Upper lobe of right lung (tissue), 1 donor: Measurements from ENCODE around the gene BET1. TPM values are rescaled to one million over a fixed set of nuclear protein-coding genes. Genes with fewer than 3 reads are reported as not detected.
A peak's percentile ranks its signal among the peaks of the same experiment; 100 is the strongest.

Experiments used
- ATAC-seq: fragments of 200-7000 bp; cut with Tn5 transposase; one replicate; pipeline ENCODE4 v1.9.1; 2020; ENCODE audit warnings: mild to moderate bottlenecking, moderate library complexity
- DNase-seq: peaks from one replicate; pipeline ENCODE4 v3.0.0-alpha.2; 2020
- H3K27ac ChIP-seq: fragments of 200-600 bp; one replicate; pipeline ENCODE4 v1.8.0; 2022
- H3K27me3 ChIP-seq: fragments of 200-600 bp; one replicate; pipeline ENCODE4 v1.8.0; 2022; ENCODE audit warnings: mild to moderate bottlenecking
- H3K36me3 ChIP-seq: fragments of 200-600 bp; one replicate; pipeline ENCODE4 v1.8.0; 2022
- H3K4me1 ChIP-seq: fragments of 200-600 bp; one replicate; pipeline ENCODE4 v1.8.0; 2022
- H3K4me3 ChIP-seq: fragments of 200-600 bp; one replicate; pipeline ENCODE4 v1.8.0; 2022; ENCODE audit warnings: mild to moderate bottlenecking
- H3K9me3 ChIP-seq: fragments of 200-600 bp; one replicate; pipeline ENCODE4 v1.8.0; 2022
- intact Hi-C: fragments of 100-400 bp; cut with DNase I; formaldehyde crosslinking; loops from one replicate; pipeline ENCODE4 v1.11.0; 2022
- total RNA-seq: library from RNA; stranded (reverse); fragmentation: NEBNext Ultra II Directional; extraction: Animal tissue kit (Norgen Biotek cat#: 25700); gene quantifications from one replicate; pipeline ENCODE4 v1.2.1, GENCODE V29; 2021
- TF ChIP-seq, protein P1 (sequence below): fragments of 200-600 bp; IDR thresholded peaks from one replicate; pipeline ENCODE4 v1.8.0; 2022; ENCODE audit warnings: antibody characterized with exemption
- donor health status: DM: no; HTN: yes; CAD: no; lungs with severe emphysema.

BET1 gene
- total RNA-seq, 1 donor from 2014 or later, result 24.3 TPM

DNA sequence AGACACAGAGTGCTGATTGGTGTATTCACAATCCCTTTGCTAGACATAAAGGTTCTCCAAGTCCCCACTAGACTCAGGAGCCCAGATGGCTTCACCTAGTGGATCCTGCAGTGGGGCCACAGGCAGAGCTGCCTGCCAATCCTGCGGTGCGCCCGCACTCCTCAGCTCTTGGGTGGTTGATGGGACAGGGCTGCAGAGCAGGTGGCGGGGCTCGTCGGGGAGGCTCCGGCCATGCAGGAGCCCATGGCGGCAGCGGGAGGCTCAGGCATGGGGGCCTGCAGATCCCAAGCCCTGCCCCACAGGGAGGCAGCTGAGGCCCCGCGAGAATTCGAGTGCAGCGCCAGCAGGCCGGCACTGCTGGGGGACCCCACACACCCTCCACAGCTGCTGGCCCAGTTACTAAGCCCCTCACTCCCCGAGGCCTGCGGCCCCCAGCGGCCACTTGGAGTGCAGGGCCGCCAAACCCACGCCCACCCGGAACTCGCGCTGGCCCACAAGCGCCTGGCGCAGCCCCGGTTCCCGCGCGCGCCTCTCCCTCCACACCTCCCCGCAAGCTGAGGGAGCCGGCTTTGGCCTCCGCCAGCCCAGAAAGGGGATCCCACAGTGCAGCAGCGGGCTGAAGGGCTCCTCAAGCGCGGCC is 7.7 kb upstream of the BET1 start:
- Histone ChIP-seq H3K4me3 (no peak overlapping the region), H3K27me3 (no peaks in the 10 kb centered on the region), H3K4me1 (no peaks in the 10 kb centered on the region), H3K9me3 (no peaks in the 10 kb centered on the region), H3K36me3 (no peaks in the 10 kb centered on the region), H3K27ac (no peak overlapping the region)
- DNase-seq (peak; percentile 52), ATAC-seq (peak; percentile 19)
- intact Hi-C loops, result no loop called here
- TF ChIP-seq, protein P1, sequence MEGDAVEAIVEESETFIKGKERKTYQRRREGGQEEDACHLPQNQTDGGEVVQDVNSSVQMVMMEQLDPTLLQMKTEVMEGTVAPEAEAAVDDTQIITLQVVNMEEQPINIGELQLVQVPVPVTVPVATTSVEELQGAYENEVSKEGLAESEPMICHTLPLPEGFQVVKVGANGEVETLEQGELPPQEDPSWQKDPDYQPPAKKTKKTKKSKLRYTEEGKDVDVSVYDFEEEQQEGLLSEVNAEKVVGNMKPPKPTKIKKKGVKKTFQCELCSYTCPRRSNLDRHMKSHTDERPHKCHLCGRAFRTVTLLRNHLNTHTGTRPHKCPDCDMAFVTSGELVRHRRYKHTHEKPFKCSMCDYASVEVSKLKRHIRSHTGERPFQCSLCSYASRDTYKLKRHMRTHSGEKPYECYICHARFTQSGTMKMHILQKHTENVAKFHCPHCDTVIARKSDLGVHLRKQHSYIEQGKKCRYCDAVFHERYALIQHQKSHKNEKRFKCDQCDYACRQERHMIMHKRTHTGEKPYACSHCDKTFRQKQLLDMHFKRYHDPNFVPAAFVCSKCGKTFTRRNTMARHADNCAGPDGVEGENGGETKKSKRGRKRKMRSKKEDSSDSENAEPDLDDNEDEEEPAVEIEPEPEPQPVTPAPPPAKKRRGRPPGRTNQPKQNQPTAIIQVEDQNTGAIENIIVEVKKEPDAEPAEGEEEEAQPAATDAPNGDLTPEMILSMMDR, result no peak

DNA sequence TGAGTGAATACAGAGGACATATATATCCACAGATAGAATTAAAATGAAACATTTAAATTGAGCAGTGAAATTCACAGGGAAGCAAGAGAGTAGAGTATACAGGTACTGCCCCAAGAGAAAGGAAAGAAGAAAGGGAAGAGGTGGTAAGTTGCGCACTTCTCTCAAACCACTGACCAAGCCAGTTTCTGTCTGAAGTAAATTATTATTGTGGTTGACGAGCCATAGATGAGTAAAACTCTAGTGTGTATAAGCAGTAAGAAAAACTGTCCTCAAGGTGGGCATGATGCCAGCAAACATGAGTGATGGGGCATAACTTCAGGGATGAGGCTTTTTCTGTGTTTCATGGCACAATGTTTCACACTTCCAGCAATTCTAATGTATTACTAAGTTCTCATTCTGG is 4.4 kb upstream of the BET1 start:
- Histone ChIP-seq H3K36me3 (no peaks in the 10 kb centered on the region), H3K4me3 (no peak overlapping the region), H3K9me3 (no peaks in the 10 kb centered on the region), H3K27me3 (peaks cover 4% of the 10 kb centered on the region), H3K4me1 (peaks cover 6% of the 10 kb centered on the region), H3K27ac (no peak overlapping the region)
- ATAC-seq (no peak), DNase-seq (no peak)
- TF ChIP-seq, protein P1, result no peak
- intact Hi-C loops, result loop anchor here (10.0 kb wide), 1 partner anchor 774 kb away; the partner anchor contains the start of gene VPS50

DNA sequence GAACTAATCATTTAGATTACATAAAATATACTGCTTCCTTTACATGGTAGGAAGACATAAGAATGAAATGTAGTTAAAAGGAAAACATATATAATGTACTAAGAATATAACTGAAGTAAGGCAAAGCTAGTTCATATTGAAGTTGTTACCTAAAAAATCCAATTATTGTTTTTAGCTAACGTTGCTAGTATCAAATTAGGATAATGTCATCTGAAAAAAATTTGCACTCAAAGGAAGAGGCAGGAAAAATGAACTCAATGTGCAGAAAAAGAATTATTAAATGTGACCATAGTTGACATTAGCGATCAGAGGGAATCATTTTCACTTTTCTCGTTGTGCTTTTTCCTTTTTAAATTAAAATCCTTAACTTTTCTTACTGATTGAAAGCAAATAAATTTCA is 1.6 kb upstream of the BET1 start:
- intact Hi-C loops, result loop anchor here (10.0 kb wide), 1 partner anchor 771 kb away; the partner anchor contains the start of gene VPS50

DNA sequence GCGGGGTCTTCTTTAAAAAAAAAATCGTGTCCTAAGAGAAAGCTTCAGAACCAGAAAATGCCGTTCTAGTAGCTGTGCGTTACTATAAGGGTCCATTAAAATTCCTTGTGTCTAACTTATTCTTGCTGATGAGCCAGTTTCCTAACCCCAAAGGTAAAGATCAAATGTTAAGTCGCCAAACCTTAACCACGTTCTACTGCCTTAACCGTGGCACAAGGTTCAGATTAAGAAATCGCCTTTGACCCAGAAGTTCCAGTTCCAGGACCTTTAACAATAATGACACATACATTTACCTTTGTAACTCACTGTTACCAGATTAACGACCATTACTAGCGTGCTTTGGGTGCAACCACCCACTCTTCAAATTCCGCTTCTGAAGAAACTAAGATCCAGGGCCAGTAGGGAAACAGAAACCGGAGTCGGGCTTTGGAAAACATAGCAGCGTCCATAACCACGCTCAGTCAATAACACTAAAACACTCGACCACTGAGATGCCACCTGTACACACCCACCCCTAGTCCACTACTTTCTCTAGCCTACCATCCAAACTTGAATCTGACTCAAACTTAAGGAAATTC is 620 bp downstream of the BET1 start:
- intact Hi-C loops, result loop anchor here (10.0 kb wide), 1 partner anchor 769 kb away; the partner anchor contains the start of gene VPS50
- DNase-seq (no peak), ATAC-seq (peak; percentile 49)
- Histone ChIP-seq H3K27ac (peak overlapping the region; percentile 95), H3K4me1 (peaks cover 30% of the 10 kb centered on the region), H3K4me3 (peak overlapping the region; percentile 93), H3K9me3 (no peaks in the 10 kb centered on the region), H3K36me3 (peaks cover 1% of the 10 kb centered on the region), H3K27me3 (peaks cover 4% of the 10 kb centered on the region)
- TF ChIP-seq, protein P1, result no peak

More for the DNA sequence above, 1.6 kb upstream of the BET1 start:
- H3K27me3 ChIP-seq, result peaks cover 4% of the 10 kb centered on the region
- H3K9me3 ChIP-seq, result no peaks in the 10 kb centered on the region
- peaks cover 30% of the 10 kb centered on the region for H3K4me1 ChIP-seq
- TF ChIP-seq, protein P1, result no peak
- DNase-seq (no peak), ATAC-seq (no peak)
- H3K27ac ChIP-seq, result no peak overlapping the region
- H3K36me3 ChIP-seq, result no peaks in the 10 kb centered on the region
- H3K4me3 ChIP-seq, result no peak overlapping the region

DNA sequence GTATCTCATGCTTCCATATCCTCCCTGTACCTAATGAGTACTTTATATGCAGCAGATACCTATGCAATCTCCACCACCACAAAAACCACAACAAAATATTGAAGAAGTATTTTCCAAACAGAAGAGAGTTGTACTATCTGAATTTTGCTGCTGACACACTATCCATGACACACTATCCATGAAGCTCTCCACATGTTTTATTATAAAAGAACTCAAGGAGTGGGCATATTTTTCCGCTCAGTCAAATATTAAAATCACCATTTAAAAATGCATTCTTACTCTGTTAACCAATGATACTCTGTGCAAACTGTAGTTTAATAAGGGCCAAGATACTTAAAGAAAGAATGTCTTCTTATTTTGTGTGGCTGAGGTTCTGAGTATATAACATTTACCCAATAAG is 2.8 kb downstream of the BET1 start:
- ATAC-seq (no peak), DNase-seq (no peak)
- Histone ChIP-seq H3K4me1 (peaks cover 37% of the 10 kb centered on the region), H3K27ac (no peak overlapping the region), H3K36me3 (peaks cover 22% of the 10 kb centered on the region), H3K27me3 (peaks cover 4% of the 10 kb centered on the region), H3K4me3 (no peak overlapping the region), H3K9me3 (no peaks in the 10 kb centered on the region)
- TF ChIP-seq, protein P1, result no peak
- intact Hi-C loops, result loop anchor here (10.0 kb wide), 1 partner anchor 767 kb away; the partner anchor contains the start of gene VPS50
